GM19438 (cell line): ENCODE measurements around the gene PXDN.

Experiments used
- ATAC-seq: cut with Tn5 transposase; IDR thresholded peaks from one replicate; pipeline ENCODE4 v1.9.1; 2021; ENCODE audit warnings: low read depth; ENCODE audit not compliant: unreplicated experiment

PXDN gene

DNA sequence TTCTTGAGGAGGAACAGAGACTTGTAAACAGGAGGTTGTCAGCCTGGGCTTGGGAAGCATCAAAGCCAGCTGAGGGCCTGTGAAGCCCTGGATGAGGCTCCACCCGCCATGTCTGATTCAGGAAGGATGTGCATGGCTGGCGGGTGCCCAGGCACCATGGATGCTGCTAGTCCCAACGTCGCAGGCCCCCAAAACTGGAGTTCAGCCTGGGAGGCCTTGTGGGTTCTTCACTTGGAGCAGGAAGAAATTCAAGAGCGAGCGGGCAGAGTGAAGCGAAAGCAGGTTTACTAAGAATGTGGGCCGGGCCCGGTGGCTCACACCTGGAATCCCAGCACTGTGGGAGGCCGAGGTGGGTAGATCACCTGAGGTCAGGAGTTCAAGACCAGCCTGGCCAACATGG lies 12.1 kb upstream of the PXDN start:
- ATAC-seq, result no peak

GRCh38 chr2:1755436-1756191 lies 11.3 kb upstream of the PXDN start:
- ATAC-seq, result no peak

GRCh38 chr2:1754461-1755170 lies 10.3 kb upstream of the PXDN start:
- no peak for ATAC-seq

- no peak for ATAC-seq
Observed at GRCh38 chr2:1754046-1754445, 9.7 kb upstream of the PXDN start.

DNA sequence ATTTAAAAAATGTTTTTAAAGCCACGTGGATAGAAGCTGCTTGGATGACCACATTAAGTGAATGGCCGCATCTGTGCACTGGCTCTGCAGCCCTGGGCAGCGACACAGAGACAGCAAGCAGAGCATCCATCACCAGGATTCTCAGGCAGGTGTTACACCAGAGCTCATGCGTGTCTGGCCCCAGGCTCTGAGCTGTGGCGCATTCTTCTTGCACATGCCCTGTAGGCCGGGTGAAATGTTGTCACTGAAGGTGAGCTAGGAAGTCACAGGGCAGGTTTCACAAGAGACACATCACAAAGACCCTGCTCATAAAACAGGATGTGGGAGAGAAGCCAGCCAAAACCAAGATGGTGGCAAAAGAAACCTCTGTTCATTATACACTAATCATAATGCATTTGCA lies 8.4 kb upstream of the PXDN start:
- ATAC-seq, result no peak

DNA sequence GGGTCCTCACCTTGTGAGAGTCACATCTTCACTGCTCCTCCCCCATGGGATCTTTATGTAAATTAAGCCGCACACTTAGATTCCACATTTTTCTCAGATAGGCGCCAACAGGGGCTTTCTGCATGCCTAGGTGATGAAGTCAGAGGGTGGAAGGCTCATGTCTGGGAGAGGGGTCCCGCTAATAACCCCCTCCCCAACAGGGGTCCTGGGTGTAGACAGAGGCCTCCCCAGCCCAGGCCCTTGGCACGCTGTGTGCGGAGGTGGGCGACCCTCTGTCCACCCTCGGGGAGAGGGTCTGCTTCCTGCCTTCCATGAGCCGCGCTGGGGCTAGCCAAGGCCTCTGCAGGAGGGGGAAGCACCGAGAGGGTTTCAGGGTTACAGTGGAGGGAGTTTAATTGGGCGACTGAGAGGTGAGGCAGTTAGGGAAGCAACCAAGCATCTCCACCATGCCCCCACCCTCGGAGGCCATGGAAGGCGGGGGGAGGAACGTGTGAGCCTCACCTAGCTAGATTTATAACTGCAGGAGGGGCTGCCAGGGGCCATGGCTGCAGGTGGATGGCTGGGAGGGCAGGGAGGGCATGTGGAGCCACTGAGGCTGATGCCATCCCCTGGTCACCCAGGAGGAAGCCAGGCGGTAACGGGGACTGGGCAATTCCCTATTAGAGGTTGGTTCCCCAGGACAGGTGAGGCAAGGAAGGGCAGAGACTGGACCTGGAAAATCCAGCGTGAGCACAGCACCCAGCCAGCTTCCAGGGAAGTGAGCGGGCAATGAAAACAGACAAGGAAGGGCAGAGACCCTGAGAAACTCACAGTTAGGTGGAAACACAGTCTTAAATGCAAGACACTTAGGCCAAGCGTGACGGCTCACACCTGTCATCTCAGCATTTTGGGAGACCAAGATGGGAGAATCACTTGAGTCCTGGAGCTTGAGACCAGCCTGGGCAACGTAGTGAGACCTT lies 7.7 kb upstream of the PXDN start:
- ATAC-seq, result no peak

DNA sequence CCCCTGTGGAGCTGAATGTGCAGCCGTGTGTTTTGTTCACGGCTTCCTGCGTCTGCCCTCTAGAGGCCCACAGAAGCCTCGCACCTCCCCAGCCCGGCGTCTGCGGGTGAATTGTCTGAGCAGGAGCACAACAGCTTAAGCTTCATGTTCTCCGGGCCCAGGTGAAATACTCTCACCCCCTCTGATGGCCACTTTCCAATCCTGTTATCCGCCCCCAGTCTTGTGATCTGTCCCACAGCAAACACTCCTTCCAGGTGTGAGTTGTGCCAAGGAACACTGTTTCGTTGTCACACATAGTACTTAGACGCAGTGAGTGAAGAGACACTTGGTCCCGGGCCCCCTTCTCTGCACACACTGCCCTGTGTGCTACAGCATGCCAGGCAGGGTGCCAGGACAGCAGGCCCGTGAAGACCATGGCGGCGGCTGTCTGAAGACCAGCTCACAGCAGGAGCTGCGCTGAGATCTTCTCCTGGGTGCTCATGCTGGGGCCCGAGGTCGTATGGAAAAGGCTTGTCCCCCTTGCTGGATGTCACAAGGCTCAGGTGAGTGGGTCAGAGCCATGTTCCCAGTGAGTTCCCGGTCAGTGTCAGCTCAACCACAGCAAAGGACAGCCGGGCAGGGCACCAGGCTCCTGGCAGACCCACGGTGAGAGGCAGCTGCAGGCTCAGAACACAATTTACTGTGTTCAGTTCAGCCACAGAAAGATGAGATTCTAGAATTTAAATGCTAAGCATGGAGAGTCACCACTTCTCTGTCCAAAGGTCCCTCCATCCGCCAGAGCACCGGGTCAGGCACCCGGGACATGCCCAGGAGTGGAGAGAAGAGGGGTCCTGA lies 6.8 kb upstream of the PXDN start:
- no peak for ATAC-seq

GRCh38 chr2:1750270-1750932 lies 6.1 kb upstream of the PXDN start:
- ATAC-seq, result no peak

DNA sequence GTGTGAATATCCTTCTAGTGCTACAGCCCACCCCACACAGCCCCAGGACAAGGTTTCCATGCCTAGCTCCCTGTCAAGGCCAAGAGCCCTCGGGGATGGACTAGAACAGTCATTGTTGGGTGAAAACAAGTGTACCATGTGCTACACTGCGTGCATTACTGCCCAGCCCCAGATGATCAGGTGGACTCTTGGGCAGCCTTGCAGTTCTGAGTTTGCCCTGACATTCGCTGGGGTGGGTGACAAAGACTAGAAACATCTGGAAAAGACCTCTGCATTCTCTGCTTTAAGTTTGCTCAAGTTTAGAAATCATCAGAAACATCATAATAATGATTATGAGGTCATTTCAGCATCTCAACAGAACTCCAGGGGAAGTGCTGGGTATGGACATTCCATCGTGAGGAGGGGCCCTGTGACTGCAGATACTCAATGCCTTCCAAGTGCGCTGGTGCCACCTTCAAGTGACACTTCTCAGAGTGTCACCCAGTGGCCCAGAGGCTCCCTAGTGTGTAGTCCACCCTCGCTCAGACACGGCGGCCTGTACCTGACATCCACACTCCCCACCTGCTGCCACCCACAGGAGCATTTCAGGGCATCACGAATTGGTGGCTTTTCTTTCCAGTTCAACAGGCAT lies 5.3 kb upstream of the PXDN start:
- no peak for ATAC-seq

GRCh38 chr2:1748741-1749488 lies 4.6 kb upstream of the PXDN start:
- no peak for ATAC-seq

DNA sequence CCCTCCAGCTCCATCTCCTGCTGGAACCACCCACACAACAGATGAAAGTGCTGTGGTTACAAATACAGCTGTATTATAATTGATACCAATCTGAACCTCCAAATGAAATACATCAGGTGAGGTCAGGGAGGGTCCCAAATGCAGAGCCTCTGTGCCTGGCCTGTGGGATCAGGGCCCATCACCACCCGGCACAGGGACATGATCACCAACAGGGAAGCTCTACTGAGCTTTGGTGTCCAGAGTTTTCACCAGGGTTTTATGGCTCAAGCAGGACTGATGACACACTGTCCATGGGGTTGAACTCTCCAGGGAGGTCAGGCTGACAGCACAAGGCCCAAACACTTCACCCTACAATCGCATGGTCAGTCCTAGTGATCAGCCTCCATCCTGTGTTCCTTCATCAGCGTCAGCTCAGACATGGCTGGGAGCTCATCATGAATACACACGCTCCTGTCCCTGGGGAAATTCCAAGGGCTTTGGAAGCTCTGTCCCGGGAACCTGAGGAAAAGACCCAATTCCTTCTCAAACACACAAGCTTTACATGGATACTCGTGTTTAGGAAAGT lies 3.9 kb upstream of the PXDN start:
- no peak for ATAC-seq

- no peak for ATAC-seq
Observed at GRCh38 chr2:1747065-1747941, 3.0 kb upstream of the PXDN start.

- ATAC-seq, result no peak
Observed at GRCh38 chr2:1746174-1747064, 2.1 kb upstream of the PXDN start.

DNA sequence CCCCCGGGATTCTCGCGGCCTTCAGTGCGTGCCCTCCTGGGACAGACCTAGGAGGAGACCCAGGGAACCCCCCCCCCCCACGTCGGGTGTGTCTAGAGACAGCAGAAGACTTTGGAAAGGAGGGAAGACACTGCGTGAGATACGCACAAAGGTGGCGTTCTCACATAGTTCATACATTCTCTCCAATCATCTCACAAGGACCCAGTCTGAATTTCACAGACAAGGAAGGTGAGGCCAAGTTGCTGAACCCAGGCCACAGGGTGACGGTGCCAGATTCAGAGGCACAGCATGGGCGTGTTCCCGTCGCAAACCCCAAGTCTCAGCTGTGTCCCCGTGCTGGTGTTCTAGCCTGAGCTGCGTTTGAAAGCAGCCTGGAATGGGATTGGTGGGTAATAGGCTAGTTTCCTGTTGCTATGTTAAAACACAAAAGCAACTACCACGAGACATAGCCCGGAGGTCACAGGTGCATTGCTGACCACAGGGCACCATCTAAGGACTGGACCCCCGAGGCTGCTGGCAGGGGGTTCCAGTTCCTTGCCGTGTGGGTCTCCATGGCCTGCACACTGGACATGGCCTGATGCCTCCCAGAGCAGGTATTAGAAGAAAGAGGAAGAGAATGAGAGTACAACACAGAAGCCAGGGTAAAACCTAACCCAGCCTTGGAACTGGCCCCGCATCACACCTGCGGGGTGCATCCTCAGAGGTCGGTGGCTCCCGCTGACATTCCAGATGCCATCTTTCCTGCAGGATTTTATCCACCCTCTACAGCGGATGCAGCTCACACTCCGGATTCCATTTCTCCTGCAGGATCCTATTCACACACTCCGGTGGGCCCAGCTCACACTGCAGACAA lies 1.1 kb upstream of the PXDN start:
- no peak for ATAC-seq

GRCh38 chr2:1744151-1744445 lies 217 bp downstream of the PXDN start:
- ATAC-seq, result no peak
